MM.1S (cell line): Measurements from ENCODE around the gene IGSF6.

Experiments used
- EZH2 ChIP-seq: fragments of 300-600 bp; sonication (generic); optimal IDR thresholded peaks from 2 replicates; pipeline ENCODE3; 2017; ENCODE audit warnings: low read depth, mild to moderate bottlenecking, antibody characterized with exemption, low read length, mixed read lengths
- EZH2phosphoT487 ChIP-seq: fragments of 300-600 bp; sonication (generic); IDR thresholded peaks from 2 replicates; pipeline ENCODE4 v1.6.1; 2018; ENCODE audit warnings: antibody characterized with exemption, low read length
- TF ChIP-seq, protein P1 (sequence below): fragments of 300-600 bp; sonication (generic); IDR thresholded peaks from 2 replicates; pipeline ENCODE4 v1.5.1; 2016; ENCODE audit warnings: antibody characterized with exemption, low read length, mixed read lengths

DNA sequence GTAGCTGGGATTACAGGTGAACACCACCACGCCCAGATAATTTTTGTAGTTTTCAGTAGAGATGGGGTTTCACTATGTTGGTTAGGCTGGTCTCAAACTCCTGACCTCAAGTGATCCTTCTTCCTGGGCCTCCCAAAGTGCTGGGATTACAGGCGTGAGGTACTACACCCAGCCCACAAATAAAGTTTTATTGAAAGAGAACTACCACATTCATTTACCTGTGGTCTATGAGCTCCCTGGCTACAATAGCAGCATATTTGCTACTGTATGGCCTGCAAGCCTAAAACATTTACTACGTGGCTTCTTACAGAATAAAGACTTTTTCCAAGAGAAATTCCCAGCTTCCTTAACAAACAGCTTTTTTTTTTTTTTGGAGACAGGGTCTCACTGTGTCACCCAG, 49.6 kb downstream of the IGSF6 start:
- TF ChIP-seq, protein P1, sequence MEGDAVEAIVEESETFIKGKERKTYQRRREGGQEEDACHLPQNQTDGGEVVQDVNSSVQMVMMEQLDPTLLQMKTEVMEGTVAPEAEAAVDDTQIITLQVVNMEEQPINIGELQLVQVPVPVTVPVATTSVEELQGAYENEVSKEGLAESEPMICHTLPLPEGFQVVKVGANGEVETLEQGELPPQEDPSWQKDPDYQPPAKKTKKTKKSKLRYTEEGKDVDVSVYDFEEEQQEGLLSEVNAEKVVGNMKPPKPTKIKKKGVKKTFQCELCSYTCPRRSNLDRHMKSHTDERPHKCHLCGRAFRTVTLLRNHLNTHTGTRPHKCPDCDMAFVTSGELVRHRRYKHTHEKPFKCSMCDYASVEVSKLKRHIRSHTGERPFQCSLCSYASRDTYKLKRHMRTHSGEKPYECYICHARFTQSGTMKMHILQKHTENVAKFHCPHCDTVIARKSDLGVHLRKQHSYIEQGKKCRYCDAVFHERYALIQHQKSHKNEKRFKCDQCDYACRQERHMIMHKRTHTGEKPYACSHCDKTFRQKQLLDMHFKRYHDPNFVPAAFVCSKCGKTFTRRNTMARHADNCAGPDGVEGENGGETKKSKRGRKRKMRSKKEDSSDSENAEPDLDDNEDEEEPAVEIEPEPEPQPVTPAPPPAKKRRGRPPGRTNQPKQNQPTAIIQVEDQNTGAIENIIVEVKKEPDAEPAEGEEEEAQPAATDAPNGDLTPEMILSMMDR, result no peak
- TF ChIP-seq EZH2 (no peak), EZH2phosphoT487 (no peak)
